Dendritic cell treated with granulocyte-macrophage colony-stimulating factor and Interleukin-4, amounts not matched to agents 40 ng/mL and 50 ng/mL, for 4 days (primary cell): ENCODE measurements around the gene LRRC37B.
"Not testable (repeated sequence)": the region's sequence is repeated elsewhere in the genome, so short reads cannot be mapped to it uniquely, and the experiment has no call there.

Experiments
- H3K27ac Mint-ChIP-seq: one replicate; pipeline ENCODE4 v1.8.0; 2022; ENCODE audit warnings: mild to moderate bottlenecking, mixed read lengths
- H3K27me3 Mint-ChIP-seq: one replicate; pipeline ENCODE4 v1.8.0; 2022; ENCODE audit warnings: mild to moderate bottlenecking, mixed read lengths
- H3K36me3 Mint-ChIP-seq: one replicate; pipeline ENCODE4 v1.8.0; 2022; ENCODE audit warnings: low read depth, mixed read lengths
- H3K4me1 Mint-ChIP-seq: one replicate; pipeline ENCODE4 v1.8.0; 2022; ENCODE audit warnings: low read depth, mixed read lengths
- H3K4me3 Mint-ChIP-seq: one replicate; pipeline ENCODE4 v1.8.0; 2022; ENCODE audit warnings: mild to moderate bottlenecking, moderate library complexity, mixed read lengths
- H3K9me3 Mint-ChIP-seq: one replicate; pipeline ENCODE4 v1.8.0; 2022; ENCODE audit warnings: mixed read lengths
- intact Hi-C: fragments of 100-400 bp; cut with micrococcal nuclease; formaldehyde crosslinking; loops from one replicate; pipeline ENCODE4 v1.15.0; 2022

The LRRC37B gene

GRCh38 chr17:32019228-32019627 lies 12.0 kb downstream of the LRRC37B start:
- H3K9me3 Mint-ChIP-seq = no peaks in the 10 kb centered on the region
- no peak overlapping the region for H3K27ac Mint-ChIP-seq
- intact Hi-C loops = no loop called here
- peaks cover 28% of the 10 kb centered on the region for H3K4me1 Mint-ChIP-seq
- H3K27me3 Mint-ChIP-seq = no peaks in the 10 kb centered on the region
- peaks cover 62% of the 10 kb centered on the region for H3K36me3 Mint-ChIP-seq
- H3K4me3 Mint-ChIP-seq = no peak overlapping the region

GRCh38 chr17:32020943-32021614 lies 13.9 kb downstream of the LRRC37B start:
- Mint-ChIP-seq H3K36me3 (peaks cover 66% of the 10 kb centered on the region), H3K4me1 (peaks cover 19% of the 10 kb centered on the region), H3K4me3 (no peak overlapping the region), H3K27me3 (no peaks in the 10 kb centered on the region), H3K9me3 (no peaks in the 10 kb centered on the region), H3K27ac (no peak overlapping the region)
- intact Hi-C loops = no loop called here

GRCh38 chr17:32021615-32021955 lies 14.4 kb downstream of the LRRC37B start:
- H3K36me3 Mint-ChIP-seq = peaks cover 71% of the 10 kb centered on the region
- peaks cover 14% of the 10 kb centered on the region for H3K4me1 Mint-ChIP-seq
- intact Hi-C loops = no loop called here
- H3K27ac Mint-ChIP-seq = no peak overlapping the region
- H3K27me3 Mint-ChIP-seq = no peaks in the 10 kb centered on the region
- no peak overlapping the region for H3K4me3 Mint-ChIP-seq
- no peaks in the 10 kb centered on the region for H3K9me3 Mint-ChIP-seq

GRCh38 chr17:32022554-32022953 lies 15.4 kb downstream of the LRRC37B start:
- not testable (repeated sequence) for H3K27ac Mint-ChIP-seq

GRCh38 chr17:32027271-32027670 lies 20.1 kb downstream of the LRRC37B start:
- H3K36me3 Mint-ChIP-seq = peaks cover 34% of the 10 kb centered on the region
- H3K27me3 Mint-ChIP-seq, H3K4me3 Mint-ChIP-seq, H3K27ac Mint-ChIP-seq, intact Hi-C loops, H3K9me3 Mint-ChIP-seq, H3K4me1 Mint-ChIP-seq: not testable (repeated sequence)

More at GRCh38 chr17:32022554-32022953, 15.4 kb downstream of the LRRC37B start:
- H3K4me3 Mint-ChIP-seq, H3K27me3 Mint-ChIP-seq, H3K4me1 Mint-ChIP-seq, H3K9me3 Mint-ChIP-seq, intact Hi-C loops: not testable (repeated sequence)
- peaks cover 73% of the 10 kb centered on the region for H3K36me3 Mint-ChIP-seq

GRCh38 chr17:32033223-32033622 lies 26.0 kb downstream of the LRRC37B start:
- Mint-ChIP-seq H3K27me3 (no peaks in the 10 kb centered on the region), H3K27ac (no peak overlapping the region), H3K4me3 (no peak overlapping the region), H3K4me1 (peaks cover 5% of the 10 kb centered on the region), H3K9me3 (no peaks in the 10 kb centered on the region), H3K36me3 (peaks cover 48% of the 10 kb centered on the region)
- intact Hi-C loops = no loop called here

- H3K36me3 Mint-ChIP-seq = peaks cover 54% of the 10 kb centered on the region
- H3K4me3 Mint-ChIP-seq, H3K27me3 Mint-ChIP-seq, H3K4me1 Mint-ChIP-seq, H3K9me3 Mint-ChIP-seq, H3K27ac Mint-ChIP-seq, intact Hi-C loops: not testable (repeated sequence)
These were observed 26.6 kb downstream of the LRRC37B start for GRCh38 chr17:32033812-32034211.

- H3K27me3 Mint-ChIP-seq, H3K4me1 Mint-ChIP-seq, H3K9me3 Mint-ChIP-seq, intact Hi-C loops, H3K27ac Mint-ChIP-seq, H3K4me3 Mint-ChIP-seq: not testable (repeated sequence)
- H3K36me3 Mint-ChIP-seq = peaks cover 74% of the 10 kb centered on the region
These were observed 33.1 kb downstream of the LRRC37B start for GRCh38 chr17:32040246-32040645.

- H3K27ac Mint-ChIP-seq, intact Hi-C loops, H3K27me3 Mint-ChIP-seq, H3K9me3 Mint-ChIP-seq, H3K4me3 Mint-ChIP-seq, H3K4me1 Mint-ChIP-seq: not testable (repeated sequence)
- H3K36me3 Mint-ChIP-seq = peaks cover 68% of the 10 kb centered on the region
These were observed 34.2 kb downstream of the LRRC37B start for GRCh38 chr17:32041306-32041875.

GRCh38 chr17:32042266-32042665 lies 35.1 kb downstream of the LRRC37B start:
- H3K9me3 Mint-ChIP-seq, H3K4me1 Mint-ChIP-seq, H3K4me3 Mint-ChIP-seq, H3K27me3 Mint-ChIP-seq, intact Hi-C loops, H3K27ac Mint-ChIP-seq: not testable (repeated sequence)
- H3K36me3 Mint-ChIP-seq = peaks cover 62% of the 10 kb centered on the region

GRCh38 chr17:32045611-32046010 lies 38.4 kb downstream of the LRRC37B start:
- intact Hi-C loops, H3K27ac Mint-ChIP-seq, H3K4me3 Mint-ChIP-seq, H3K27me3 Mint-ChIP-seq, H3K9me3 Mint-ChIP-seq, H3K4me1 Mint-ChIP-seq: not testable (repeated sequence)
- H3K36me3 Mint-ChIP-seq = peaks cover 61% of the 10 kb centered on the region

- peaks cover 54% of the 10 kb centered on the region for H3K36me3 Mint-ChIP-seq
- H3K4me3 Mint-ChIP-seq, H3K9me3 Mint-ChIP-seq, H3K27ac Mint-ChIP-seq, H3K4me1 Mint-ChIP-seq, intact Hi-C loops, H3K27me3 Mint-ChIP-seq: not testable (repeated sequence)
These were observed 40.5 kb downstream of the LRRC37B start for GRCh38 chr17:32047663-32048062.

GRCh38 chr17:32054985-32055384 lies 47.8 kb downstream of the LRRC37B start:
- H3K4me1 Mint-ChIP-seq, intact Hi-C loops, H3K27ac Mint-ChIP-seq, H3K9me3 Mint-ChIP-seq, H3K27me3 Mint-ChIP-seq, H3K4me3 Mint-ChIP-seq: not testable (repeated sequence)
- H3K36me3 Mint-ChIP-seq = peaks cover 20% of the 10 kb centered on the region

GRCh38 chr17:32055425-32055824 lies 48.2 kb downstream of the LRRC37B start:
- H3K27ac Mint-ChIP-seq, intact Hi-C loops, H3K4me3 Mint-ChIP-seq, H3K4me1 Mint-ChIP-seq, H3K27me3 Mint-ChIP-seq, H3K9me3 Mint-ChIP-seq: not testable (repeated sequence)
- H3K36me3 Mint-ChIP-seq = peaks cover 15% of the 10 kb centered on the region

- H3K9me3 Mint-ChIP-seq, H3K4me3 Mint-ChIP-seq, H3K4me1 Mint-ChIP-seq, H3K36me3 Mint-ChIP-seq, H3K27ac Mint-ChIP-seq, intact Hi-C loops, H3K27me3 Mint-ChIP-seq: not testable (repeated sequence)
These were observed 49.3 kb downstream of the LRRC37B start for GRCh38 chr17:32056500-32056899.
